Dedifferentiated amniotic fluid mesenchymal stem cell (primary cell): ENCODE results near the gene SEMA5B.

Experiments
- DNase-seq: peaks from one replicate; pipeline ENCODE4 v3.0.0-alpha.2; 2016; ENCODE audit errors: extremely low spot score

The SEMA5B gene, protein sequence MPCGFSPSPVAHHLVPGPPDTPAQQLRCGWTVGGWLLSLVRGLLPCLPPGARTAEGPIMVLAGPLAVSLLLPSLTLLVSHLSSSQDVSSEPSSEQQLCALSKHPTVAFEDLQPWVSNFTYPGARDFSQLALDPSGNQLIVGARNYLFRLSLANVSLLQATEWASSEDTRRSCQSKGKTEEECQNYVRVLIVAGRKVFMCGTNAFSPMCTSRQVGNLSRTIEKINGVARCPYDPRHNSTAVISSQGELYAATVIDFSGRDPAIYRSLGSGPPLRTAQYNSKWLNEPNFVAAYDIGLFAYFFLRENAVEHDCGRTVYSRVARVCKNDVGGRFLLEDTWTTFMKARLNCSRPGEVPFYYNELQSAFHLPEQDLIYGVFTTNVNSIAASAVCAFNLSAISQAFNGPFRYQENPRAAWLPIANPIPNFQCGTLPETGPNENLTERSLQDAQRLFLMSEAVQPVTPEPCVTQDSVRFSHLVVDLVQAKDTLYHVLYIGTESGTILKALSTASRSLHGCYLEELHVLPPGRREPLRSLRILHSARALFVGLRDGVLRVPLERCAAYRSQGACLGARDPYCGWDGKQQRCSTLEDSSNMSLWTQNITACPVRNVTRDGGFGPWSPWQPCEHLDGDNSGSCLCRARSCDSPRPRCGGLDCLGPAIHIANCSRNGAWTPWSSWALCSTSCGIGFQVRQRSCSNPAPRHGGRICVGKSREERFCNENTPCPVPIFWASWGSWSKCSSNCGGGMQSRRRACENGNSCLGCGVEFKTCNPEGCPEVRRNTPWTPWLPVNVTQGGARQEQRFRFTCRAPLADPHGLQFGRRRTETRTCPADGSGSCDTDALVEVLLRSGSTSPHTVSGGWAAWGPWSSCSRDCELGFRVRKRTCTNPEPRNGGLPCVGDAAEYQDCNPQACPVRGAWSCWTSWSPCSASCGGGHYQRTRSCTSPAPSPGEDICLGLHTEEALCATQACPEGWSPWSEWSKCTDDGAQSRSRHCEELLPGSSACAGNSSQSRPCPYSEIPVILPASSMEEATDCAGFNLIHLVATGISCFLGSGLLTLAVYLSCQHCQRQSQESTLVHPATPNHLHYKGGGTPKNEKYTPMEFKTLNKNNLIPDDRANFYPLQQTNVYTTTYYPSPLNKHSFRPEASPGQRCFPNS

DNA sequence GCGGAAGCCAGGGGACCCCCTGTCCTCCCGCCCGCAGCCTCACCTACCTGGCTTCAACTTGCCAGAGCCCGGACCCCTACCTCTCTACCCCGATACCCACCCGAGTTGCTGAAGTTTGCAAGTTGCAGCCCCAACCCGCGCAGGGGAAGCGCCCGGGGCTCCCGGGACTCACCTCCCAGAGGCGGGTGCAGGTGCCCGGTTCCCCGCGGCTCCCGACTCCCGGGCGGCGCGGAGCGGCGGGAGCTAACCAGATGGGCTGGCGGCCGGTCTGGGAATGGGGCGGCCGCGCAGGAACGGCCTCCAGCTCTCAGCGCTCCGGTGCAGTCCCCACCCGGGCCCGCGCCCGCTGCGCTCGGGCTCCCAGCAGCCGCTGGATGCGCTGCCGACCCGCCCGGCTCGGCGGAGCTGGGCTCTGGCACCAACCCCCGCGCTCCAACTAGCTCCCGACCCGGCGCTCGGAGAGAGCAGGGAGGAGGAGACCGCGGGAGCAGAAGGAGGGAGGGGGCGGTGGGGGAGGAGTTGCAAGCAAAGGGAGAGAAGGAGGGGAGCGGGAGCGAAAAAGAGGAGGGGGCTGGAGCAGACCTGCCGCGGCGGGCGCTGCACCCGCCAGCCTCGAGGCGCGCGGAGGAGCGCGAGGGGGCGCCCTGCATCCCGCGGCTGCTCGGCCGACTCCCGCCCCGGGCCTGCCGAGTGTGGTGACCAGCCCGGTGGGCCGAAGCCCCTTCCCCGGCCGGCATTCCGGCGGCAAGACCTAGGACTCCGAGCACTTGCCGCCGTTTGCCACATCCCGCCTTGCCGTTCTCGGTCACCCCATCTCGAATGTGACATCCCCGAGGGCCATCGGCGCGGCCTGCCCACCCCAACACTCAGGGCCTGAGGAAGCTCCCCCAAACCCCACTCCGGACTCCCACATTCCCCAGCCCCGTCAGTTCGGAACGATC is at the start of gene SEMA5B:
Gene SEMA5B, minus strand, starts transcription at position 472 of the 941 bp plus-strand sequence. CDS start 66,500 bp downstream, outside the sequence.
- no peak for DNase-seq

DNA sequence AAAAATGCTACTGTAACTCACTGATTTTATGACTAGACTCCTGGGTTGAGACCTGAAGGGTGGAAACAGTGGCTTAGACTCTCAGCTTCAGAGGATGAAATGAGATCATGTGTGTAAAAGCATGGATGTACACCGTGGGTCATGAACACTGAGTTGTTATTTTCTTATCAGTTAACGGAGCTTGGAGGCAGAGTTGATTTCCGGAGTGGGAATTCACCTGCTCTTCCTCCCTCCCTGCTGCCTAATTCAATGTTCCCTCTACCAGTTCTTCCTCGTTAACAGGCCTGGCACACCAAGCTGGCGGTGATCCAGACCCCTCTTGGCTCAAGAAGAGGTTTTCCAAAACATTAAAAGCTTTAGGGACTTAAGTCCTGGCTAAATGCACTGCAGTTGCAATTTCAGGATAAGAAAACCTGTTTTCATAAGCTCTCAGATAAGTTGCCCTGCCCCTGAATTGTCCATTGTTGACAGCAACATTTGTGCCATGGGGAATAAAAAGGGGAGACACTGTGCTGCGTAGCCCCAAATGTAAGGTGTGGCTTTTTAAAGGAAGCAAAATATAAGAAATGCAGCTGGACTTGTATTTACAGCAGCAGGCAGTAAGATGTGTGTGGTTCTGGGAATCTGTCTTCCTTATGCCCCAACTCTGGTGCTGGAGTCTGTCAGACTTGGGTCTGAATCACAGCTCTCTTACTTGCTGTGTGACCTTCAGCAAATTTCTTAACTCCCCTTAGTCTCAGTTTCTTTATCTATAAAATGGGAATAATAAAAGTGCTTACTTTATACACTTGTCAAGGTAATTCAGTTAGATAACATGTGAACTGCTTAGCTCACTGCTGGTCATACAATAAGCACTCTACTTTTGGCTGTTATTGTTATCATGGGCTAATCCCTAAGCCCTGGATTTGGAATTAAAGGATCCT is 49.2 kb upstream of the SEMA5B start:
- DNase-seq = no peak

DNA sequence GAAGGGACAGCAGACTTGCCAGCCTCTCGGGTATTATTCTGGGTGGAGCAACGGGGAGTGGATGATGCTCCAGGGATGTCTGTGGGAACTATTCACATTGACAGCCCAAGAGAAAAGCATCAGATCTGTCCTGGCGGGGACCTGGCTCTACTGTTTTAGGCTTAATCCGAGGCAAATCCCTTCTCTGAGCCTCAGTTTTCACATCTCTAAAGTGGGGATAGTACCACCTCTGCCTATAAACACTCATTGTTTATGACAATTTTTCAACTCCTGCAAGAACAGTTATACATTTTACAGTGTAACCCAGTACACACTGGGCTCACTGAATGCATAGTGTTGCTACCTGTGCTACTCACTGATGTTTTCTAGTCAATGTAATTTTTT is 48.5 kb upstream of the SEMA5B start:
- no peak for DNase-seq

DNA sequence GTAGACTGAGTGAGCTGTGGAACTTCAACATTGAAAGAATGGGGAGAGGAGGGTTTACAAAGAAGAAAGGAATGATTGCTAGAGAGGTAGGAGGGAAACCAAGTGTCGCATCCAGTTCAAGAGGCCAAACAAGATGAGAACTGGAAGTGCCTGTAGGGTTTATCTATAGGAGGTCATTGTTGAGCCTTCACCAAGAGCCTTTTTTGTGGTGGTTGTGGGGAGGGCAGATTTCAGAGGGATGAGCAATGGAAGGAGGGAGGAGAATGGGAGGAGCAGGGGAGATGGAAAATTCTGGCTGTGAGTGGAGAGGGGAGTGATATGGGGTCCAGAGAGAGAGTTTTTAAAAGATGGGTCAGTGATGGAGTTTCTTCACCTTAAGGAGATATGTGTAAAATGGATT is 47.8 kb upstream of the SEMA5B start:
- DNase-seq = no peak

DNA sequence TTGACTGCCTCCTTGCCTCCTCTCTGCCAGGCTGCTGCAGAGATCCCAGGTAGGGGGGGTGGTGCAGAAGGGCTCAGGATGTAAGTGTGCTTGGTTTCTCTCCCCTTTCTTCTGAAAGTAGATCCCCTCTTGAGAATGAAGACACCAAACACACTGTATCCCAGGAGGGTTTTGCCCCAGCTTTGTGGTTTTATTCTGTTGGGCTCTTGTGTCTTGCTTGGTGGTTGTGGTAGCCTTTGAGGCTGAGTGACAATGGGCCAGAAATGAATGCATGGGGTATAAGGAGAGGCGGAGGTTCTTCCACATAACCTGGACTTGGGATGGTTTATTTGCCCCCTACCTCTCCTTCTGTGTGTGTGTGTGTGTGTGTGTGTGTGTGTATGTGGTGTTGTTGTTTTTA is 45.0 kb upstream of the SEMA5B start:
- DNase-seq = no peak

DNA sequence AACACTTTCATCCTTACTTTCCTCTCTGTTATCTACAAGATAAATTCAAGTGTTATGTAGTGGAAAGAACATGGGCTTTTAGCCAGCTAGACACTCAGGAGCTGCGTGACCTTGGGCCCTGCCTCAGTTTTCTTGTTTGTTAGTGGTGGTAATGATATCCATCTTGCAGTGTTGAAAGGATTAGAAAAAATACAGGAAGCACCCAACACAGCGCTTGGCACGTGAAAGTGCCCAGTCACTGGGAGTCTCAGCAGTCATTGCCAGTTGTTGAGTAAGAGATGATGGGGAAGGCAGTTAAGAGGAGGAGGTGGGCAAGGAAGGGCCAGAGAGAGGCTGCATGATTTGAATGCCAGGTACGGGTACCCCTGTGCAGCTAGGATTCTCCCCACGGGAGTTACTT is 44.6 kb upstream of the SEMA5B start:
- DNase-seq = no peak

DNA sequence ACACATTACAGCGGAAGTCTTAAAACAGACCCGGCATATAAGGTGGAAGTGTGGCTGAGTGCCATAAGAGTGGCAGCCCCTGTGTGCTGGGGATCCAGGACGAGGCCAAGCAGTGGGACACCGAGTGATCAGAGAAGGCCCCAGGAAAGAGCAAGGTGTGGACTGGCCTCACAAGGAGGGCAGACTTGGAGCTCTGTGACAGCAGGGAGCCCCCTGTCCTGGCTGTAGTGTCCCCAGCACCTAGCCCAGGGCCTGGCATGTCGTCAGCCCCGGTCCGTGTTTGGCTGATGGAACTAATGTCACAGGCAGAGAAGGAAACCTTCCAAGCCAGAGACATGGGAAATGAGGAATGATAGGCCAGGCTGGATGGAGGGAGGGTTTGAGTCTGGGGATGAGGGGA is 44.0 kb upstream of the SEMA5B start:
- DNase-seq = no peak

DNA sequence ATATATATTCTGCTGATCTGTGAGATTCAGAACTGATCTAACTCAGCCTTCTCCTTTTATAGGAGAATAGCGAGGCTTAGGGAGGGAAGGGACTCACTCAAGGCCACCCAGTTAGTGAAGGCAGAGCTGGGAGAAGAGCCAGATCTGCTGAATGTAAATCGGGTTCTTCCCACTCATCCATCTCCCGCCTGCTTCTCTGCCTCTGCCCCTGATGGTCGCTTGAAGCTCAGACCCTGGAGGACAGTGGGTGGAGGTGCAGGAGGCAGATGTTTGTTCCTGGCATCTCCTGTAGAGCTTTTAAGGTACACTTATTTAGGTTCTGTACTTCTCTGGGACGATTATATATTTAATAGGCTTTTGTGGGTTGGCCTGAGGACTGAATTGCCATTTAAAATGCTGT is 43.6 kb upstream of the SEMA5B start:
- DNase-seq = no peak

DNA sequence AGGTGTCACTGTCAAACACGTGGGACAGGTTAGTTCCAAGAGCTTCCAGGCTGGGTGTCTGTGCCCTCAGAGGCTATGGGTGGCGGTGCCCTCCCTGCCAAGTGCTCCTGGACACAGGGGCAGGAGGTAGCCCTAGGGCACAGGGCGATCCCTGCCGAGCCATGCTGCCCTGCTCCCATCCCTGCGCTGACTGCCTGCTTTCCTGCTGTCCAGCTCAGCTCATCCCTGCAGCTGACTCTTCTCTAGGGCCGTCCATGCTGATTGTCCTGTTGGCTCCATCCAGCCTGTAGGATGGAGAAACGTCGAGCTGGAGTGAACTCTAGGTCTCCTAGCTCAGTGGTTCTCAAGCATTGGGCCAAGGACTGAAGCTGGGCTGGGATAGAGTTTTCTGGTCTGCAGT is 42.9 kb upstream of the SEMA5B start:
- DNase-seq = no peak

DNA sequence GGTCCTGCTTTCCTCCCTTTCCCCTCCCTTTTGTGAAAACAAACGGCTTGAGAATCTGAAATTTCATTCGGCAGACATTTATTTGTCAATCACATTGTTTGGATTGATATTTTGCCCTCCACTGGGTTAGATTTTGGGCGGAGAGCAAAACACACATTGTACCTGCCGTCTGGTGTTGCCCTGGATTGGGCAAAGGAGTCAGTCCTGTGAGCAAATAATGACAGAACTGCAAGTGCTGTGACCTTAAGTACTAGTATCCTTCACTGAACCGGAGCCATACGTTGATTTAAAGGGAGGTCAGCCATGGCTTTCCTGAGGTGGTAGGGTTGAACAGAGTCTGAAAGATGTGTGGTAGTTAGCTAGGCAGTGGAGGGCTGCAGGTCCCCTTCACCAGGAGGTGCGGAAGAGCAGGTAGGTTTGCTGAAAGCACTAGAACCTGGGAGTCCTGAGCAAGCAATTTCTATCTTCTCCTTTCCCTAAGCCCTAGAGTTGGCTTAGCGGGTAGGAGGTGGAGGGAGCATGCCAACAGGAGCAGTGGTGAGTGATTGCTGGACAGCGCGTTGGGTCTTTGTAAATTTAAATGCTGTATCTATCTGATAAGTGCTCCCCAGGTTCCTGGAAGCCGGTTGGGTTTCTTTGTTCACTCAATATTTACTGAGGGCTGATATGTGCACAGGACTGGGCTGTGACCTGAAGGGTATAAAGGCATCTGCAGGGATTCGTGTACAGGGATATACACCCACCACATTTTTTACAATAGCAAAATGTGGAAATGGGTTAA is 41.2 kb upstream of the SEMA5B start:
- DNase-seq = no peak

DNA sequence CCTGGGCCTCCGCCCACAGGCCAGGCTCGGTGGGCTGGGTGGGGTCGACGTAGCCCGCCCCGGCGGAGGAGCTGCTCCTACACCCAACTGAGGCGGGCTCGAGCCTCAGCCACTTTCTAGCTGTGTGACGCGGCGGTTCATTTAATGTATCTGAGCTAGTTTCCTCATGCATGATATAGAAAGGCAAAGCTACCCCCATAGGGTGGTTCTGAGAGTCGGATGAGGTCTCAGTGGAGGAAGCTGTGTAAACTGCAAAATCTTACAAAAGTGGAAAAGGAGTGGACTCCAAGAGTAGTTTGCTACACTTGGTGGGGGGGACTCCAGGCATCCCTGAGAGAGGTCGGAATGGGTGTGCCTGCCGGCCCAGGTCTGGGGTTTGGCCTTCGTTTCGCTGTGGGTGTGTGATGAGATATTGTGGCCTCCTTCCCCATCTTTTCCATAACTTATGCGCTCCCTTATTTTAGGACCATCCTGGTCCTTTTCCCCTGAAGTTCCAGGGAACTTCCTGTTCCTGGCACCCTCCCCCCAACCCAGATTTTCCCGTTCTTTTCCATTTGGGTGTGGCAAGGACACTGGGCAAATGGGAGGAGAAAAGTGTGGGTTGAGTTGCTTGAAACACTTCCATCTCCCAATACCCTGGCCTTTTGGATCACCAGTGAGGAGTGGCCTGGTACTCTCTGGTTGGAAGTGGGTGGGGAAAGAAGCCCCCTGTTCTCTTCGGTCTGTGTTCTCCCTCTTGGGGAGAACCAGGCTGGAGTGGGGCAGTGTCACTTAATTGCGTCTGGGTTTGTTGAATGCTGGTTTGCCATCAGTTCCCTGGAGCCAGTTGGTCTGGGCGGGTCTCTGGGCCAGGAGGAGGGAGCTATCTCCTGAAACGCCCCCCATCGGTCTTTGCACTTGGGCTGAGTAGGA is 40.4 kb upstream of the SEMA5B start:
- no peak for DNase-seq

DNA sequence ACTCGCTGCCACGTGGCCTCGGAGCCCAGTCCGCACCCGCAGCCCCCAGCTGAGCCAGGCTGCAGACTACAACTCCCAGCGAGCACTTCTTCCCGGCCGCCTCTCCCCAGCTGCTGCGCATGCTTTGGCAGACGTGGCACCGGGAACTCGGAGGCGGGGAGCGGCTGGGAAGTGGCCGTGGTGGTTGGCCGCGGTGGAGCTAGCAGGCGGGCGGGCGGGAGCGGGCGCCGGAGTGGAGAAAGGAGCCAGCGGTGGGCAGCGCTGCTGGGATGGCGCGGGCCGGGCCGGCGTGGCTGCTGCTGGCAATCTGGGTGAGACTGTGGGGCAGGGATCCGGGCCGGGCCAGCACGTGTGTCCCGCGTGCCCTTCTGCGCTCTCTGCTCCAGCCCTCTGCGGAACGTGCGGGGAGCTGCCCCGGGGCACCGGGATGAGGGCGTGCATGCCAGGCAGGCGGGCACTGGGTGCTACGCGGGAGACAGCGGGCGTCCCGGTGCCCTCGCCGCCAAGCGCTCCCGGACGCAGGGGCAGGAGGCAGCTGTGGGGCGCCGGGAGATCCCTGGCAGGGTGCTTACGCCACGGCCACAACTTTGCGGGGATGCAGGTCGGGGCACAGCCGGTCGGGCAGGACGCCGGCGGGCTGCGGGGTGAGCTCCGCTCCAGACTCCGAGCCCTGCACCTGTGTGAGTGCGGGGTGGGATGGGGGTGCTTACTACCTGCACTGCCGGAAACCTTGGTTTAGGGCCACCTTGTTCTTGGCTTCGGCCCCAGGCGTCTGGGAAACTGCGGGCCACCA is 39.5 kb upstream of the SEMA5B start, which contains the start of gene PDIA5:
Gene PDIA5, plus strand, starts transcription at position 130 of the 793 bp plus-strand sequence. Its CDS starts 140 bp downstream, at position 270.
- DNase-seq = peak; percentile 90

DNA sequence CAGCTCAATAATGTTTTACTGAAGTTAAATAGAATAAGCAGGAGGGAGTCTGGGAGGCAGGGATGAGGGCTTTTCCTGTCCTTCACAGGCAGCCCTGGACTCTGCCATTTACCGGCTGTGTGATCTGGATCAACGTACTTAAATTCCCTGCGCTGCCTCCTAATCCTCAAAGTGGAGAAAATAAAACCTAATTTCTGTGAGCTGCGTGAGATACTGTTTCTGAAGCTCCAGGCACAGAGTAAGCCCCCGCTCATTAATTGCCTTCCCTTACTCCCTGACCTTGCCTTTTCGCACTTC is 39.0 kb upstream of the SEMA5B start:
- DNase-seq = no peak

DNA sequence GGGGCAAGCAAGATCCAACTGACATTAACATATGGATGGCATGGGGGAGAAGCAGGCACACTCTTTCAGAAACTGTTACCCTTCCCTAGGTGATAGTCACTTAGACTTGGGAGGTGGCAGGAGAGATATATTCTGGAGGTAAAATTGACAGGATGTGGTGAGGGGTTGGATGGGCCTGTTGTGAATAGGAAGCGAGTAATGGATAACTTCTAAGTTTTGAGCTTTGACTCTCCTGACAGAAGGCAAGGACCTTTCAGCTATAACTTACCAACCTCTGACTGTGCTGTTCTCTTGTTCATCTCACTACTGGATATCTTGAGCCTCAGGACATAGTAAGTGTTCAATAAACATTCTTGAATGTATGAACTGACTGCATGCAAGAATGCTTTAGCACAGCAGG is 37.4 kb upstream of the SEMA5B start:
- no peak for DNase-seq

DNA sequence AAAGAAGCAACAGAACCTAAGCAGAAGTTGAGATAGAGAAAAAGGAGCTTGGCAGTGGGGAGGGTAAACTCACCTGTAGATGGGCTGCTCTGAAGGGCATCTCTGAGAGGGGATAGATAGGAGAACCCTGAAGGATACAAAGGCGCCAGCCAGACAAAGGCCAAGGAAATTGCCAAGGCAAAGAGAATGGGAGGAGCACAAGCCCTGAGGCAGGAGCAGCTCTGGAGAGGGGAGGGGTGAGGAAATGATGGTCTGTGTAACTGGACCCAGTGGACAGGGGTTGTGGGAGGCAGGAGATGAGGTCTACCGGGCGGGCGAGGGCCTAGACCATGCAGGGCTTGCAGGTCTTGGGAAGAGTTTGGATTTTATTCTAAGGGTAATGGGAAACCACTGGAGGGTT is 36.9 kb upstream of the SEMA5B start:
- DNase-seq = no peak

DNA sequence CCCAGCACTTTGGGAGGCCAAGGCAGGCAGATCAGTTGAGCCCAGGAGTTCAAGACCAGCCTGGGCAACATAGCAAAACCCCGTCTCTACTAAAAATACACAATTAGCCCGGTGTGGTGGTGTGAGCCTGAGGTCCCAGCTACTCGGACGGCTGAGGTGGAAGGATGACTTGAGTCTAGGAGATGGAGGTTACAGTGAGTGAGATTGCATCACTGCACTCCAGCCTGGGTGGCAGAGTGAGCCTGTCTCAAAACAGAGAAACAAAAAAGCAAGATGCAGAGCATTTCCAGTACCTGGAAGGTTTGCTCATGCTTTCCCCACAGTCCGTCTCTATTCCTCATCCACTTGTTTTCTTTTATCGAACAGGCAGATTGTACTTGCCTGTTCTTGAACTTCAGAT is 35.5 kb upstream of the SEMA5B start:
- no peak for DNase-seq

DNA sequence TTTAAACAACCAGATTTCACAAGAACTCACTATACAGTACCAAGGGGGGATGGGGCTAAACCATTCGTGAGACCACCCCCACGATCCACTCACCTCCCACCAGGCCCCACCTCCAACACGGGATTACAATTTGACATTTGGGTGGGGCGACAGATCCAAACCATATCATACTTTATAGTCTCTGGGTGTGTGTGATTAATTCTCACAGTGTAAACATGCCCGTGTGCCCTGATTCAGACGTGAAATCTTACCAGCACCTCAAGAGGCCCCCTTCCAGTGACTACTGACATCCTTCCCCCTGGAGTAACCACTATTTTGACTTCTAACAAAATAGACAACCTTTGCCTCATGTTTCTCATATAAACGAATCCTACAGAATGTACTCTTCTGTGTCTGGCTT is 34.3 kb upstream of the SEMA5B start:
- no peak for DNase-seq

DNA sequence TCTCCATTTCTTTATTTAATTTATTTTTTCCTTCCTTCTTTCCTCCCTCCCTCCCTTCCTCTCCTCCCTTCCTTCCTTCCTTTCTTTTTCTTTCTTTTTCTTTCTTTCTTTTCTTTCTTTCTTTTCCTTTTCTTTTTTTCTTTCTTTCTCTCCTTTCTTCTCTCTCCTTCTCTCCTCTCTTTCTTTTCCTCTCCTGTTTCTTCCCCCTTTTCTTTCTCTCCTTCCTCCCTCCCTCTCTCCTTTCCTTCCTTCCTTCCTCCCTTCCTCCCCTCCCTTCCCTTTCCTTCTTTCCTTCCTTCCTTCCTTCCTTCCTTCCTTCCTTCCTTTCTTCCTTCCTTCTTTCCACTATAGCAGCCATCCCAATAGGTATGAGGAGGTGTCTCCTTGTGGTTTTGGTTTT is 32.5 kb upstream of the SEMA5B start:
- no peak for DNase-seq
